GM19035 (cell line): ENCODE data around the gene RCN2.

Experiments used
- ATAC-seq: cut with Tn5 transposase; IDR thresholded peaks from one replicate; pipeline ENCODE4 v1.9.1; 2021; ENCODE audit not compliant: unreplicated experiment

Gene RCN2

GRCh38 chr15:76972389-76973361, 41.1 kb downstream of the RCN2 start:
- ATAC-seq: no peak

- no peak for ATAC-seq
These were observed 41.8 kb downstream of the RCN2 start for GRCh38 chr15:76973362-76973743.

- ATAC-seq: no peak
These were observed 42.4 kb downstream of the RCN2 start for GRCh38 chr15:76973906-76974305.

GRCh38 chr15:76974456-76975036, 43.0 kb downstream of the RCN2 start:
- ATAC-seq: no peak

GRCh38 chr15:76976141-76976540, 44.6 kb downstream of the RCN2 start:
- ATAC-seq: no peak

GRCh38 chr15:76976572-76977270, 45.2 kb downstream of the RCN2 start:
- no peak for ATAC-seq

GRCh38 chr15:76978522-76979330, 47.2 kb downstream of the RCN2 start:
- ATAC-seq: no peak

- no peak for ATAC-seq
These were observed 47.9 kb downstream of the RCN2 start for GRCh38 chr15:76979331-76979925.

GRCh38 chr15:76979996-76980520, 48.5 kb downstream of the RCN2 start:
- ATAC-seq: no peak

GRCh38 chr15:76982356-76982755, 50.8 kb downstream of the RCN2 start:
- ATAC-seq: no peak

GRCh38 chr15:76982756-76983155, 51.2 kb downstream of the RCN2 start:
- ATAC-seq: no peak

- ATAC-seq: no peak
These were observed 52.2 kb downstream of the RCN2 start for GRCh38 chr15:76983590-76984375.

GRCh38 chr15:76986743-76987142, 55.2 kb downstream of the RCN2 start:
- no peak for ATAC-seq

GRCh38 chr15:76987276-76987675, 55.7 kb downstream of the RCN2 start:
- ATAC-seq: no peak

- peak; percentile 62 for ATAC-seq
These were observed 56.6 kb downstream of the RCN2 start for GRCh38 chr15:76987896-76988860.

GRCh38 chr15:76988867-76989780, 57.6 kb downstream of the RCN2 start:
- peak; percentile 6 for ATAC-seq

- ATAC-seq: no peak
These were observed 59.5 kb downstream of the RCN2 start for GRCh38 chr15:76991048-76991447.
